ENCODE results near the gene TMEM179. TPM values are rescaled to one million over a fixed set of nuclear protein-coding genes. Genes with fewer than 3 reads are reported as not detected.

TMEM179 gene
- total RNA-seq, 1 experiment from 2014 or later: 7.4 TPM

DNA sequence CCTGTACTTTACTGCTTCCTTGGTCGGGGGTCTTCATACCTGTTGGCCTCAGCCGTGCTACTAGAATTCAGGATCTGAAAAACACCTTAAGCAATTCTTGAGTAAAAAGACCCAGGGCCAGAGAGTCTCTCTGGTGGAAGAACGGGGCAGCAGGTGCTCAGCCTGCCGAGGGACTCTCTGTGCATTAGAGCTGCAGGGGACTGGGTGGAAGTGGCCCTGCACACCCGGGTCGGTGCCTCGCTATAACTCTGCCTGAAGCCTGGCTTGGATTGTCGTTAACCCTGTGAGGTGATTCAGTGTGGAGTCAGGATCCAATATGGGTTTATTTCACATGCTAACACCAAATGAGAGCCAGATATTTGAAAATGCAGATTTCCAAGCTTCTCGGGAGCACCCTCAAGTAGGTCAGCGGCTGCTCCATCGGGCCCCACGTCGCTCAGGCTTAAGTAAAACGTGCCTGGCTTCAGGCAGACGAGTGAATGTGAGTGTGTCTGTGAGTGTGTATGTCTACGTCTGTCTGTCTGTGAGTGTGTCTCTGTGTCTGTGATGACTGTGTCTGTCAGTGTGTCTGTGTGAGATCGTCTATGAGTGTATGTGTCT is 60.1 kb downstream of the TMEM179 start:
- no peak for DNase-seq (ENCODE audit: low read depth)

DNA sequence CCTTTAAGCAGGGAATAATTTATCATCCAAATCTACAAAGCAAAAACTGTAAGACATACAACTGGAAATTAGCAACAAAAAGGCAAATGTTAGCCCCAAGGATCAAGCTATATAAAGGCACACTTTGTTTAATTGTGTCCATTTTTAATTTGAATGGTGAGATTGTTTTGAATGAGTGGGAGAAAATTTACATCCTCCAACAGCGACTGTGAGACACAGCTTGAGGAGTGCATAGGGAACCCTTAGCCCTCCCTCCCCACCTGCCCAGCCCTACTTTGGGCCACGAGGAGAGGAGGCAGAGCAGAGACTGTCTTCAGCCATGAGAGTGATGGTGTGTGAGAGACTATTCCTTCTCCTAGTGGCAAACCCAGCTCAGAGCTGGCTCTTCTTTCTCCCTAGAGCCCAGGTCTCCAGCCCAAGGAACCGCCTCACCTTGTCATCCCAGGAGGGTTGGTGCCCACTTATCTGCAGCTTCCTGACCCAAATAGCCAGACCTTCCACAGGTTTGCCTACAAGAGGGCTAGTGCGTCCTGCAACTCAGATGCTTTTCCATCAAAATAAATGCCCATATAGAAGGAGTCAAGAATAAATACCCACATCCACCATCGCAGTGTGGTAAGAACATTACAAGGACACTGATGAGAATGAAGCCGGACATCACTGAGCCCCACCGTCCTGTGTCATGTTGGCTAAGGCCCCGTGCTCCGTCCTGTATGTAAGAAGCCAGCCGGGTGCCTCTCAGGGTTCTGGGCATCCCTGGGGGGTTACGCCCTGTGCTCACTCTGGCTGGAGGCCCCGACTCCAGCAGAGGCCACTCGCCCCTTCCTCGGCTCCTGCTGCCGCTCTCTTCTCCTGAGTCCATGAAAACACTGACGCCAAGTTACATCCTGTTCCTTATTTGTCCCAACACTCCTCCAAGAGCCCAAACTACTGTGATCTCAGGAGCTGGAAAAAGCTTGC is 61.4 kb downstream of the TMEM179 start:
- DNase-seq (ENCODE audit: low read depth): no peak

DNA sequence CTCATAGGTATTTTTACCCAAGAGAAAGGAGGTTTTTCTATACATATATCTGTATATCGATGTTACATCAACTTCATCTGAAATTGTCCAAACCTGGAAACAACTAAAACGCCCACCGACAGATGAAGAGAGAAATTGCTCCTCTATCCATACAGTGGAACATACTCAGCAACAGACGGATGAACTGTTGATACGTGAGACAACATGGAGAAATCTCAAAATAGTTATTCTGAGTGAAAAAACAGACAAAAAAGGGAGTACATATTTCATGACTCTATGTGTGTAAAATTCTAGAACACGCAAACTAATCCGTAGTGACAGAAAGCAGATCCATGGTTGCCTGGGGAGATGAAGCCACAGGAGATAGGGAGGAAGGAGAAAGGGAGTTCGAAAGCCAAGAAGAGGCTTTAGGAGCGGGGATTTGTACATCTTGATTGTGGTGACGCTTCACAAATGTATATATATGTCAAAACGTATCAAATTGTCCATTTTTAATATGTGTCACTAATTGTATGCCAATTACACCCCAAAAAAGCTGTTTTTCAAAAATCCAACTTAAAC is 62.6 kb downstream of the TMEM179 start:
- no peak for DNase-seq (ENCODE audit: low read depth)

Other genes starting within 250 kb of the TMEM179 start
- not detected in 2 replicates for gene C14orf180, start 25.0 kb downstream of the TMEM179 start, total RNA-seq (2014; rRNA removed; shearing (Covaris generic))
- gene INF2, start 84.8 kb upstream of the TMEM179 start, total RNA-seq (2014; rRNA removed; shearing (Covaris generic)): 40.6 and 48.9 TPM in 2 replicates
- gene ADSS1, start 119.5 kb upstream of the TMEM179 start, total RNA-seq (2014; rRNA removed; shearing (Covaris generic)): 0.57 and 2.7 TPM in 2 replicates
- gene SIVA1, start 148.4 kb upstream of the TMEM179 start, total RNA-seq (2014; rRNA removed; shearing (Covaris generic)): 525 and 582 TPM in 2 replicates
- gene AKT1, start 191.0 kb upstream of the TMEM179 start, total RNA-seq (2014; rRNA removed; shearing (Covaris generic)): 125 and 141 TPM in 2 replicates
- 2.4 and 2.9 TPM in 2 replicates for gene ZBTB42, start 196.3 kb upstream of the TMEM179 start, total RNA-seq (2014; rRNA removed; shearing (Covaris generic))

All from Daoy (cell line).